Stimulated activated CD8-positive, alpha-beta memory T cell treated with anti-CD3 and anti-CD28 coated beads, Interleukin-7, amount 100 ng/mL, for 4 hours (primary cell): ENCODE data around the gene LRP4.

Source experiments
- DNase-seq, 2 donors: peaks; one replicate each; pipeline ENCODE4 v3.0.0-alpha.2; 2020; ENCODE audit warnings: low read depth in 2 of 2

LRP4 gene

DNA sequence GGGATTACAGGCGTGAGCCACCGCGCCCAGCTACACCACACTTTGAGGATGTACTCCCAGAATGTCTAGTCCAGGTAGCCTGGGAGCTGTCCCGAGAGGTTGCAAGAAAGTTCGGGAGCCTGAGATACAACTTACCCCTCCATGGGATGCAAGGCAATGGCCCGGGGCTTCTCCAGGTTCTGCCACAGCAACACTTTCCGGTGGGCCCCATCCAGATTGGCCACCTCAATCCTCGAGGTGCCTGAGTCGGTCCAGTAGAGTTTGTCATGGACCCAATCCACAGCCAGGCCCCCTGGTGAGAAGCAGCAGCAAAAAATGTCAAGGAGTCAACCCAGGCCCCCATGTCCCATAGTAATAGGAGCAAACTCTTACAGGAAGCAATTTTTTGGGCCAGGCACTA lies 25.5 kb downstream of the LRP4 start:
- no peak for DNase-seq

DNA sequence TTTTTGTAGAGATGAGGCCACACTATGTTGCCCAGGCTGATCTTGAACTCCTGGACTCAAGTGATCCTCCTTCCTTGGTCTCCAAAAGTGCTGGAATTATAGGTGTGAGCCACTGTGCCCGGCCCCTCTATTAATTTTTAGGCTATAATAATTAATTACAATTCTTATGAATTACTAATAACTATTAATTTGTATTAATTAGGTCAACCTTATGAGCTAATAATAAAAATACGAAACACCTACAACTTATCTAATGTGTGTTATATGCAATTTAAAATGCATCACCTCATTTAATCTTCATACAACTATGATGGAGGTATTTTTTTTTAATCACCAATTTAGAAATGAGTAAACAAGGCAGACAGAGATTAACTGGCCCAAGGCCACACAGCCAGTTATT lies 26.2 kb downstream of the LRP4 start:
- no peak for DNase-seq

DNA sequence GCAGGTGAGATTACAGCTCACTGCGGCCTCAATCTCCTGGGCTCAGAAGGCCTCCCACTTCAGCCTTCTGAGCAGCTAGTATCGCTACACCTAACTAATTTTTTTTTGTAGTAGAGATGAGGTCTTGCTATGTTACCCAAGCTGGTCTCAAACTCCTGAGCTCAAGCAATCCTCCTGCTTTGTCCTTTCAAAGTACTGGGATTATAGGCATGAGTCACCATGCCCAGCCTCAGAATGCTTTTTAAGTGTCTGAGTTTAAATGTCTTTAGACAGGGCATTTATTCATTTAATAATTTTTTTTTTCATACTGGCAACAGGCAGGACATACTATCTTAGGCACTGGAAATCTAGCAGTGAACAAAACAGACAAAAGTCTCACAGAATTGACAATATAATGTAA lies 27.7 kb downstream of the LRP4 start:
- no peak for DNase-seq

DNA sequence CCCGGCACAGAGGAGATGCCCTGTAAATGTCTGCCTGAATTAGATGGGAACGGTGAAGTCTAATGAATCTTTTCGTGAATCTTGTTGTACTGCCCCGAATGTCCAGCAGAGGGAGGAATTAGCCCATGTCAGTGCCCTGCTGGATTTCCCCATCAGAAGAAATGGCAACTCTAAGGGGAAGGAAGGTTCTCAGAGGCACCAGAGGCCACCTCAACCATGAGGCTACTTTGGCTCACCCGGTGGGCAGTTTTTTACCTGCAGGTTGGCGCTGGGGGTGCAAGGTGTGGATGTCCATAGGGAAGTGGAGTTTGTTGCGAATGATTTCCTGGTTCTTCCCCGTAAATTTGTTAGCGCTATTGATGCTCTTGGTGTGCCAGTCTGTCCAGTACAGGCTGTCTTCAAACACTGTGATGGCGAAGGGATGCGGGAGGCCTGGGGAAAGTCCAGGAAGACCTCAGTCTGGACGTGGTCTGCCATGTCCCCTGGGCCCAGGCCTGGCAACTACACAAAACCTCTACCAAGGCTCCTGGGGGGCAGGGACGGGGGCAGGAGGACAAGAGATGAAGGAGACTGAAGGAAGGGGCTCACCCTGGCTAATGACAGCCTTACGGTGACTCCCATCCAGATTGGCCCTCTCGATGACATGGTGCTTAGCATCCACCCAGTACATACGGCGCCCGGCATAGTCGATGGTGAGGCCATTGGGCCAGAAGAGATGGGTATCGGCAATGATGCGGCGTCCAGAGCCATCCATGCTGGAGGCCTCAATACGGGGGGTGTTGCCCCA lies 28.5 kb downstream of the LRP4 start:
- peak; percentile 28 to 52 for DNase-seq

DNA sequence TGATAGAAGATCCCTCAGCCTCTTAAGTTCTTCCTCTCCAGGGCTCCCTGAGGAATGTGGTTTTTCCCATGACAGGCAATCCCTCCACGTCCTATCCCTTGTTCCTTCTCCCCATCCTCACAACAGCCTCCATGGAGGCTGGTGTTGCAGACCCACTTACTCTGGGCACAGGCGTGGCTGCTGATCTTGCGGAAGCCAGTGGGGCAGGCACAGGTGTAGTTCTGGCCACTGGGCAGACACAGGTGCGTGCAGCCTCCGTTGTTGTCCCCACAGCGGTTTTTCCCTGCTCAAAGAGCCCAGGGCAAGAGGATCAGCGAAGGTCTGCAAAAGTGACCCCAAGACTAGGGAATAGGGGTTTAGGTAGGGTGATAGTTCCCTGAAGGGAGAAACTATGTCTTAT lies 29.1 kb downstream of the LRP4 start:
- no peak for DNase-seq

DNA sequence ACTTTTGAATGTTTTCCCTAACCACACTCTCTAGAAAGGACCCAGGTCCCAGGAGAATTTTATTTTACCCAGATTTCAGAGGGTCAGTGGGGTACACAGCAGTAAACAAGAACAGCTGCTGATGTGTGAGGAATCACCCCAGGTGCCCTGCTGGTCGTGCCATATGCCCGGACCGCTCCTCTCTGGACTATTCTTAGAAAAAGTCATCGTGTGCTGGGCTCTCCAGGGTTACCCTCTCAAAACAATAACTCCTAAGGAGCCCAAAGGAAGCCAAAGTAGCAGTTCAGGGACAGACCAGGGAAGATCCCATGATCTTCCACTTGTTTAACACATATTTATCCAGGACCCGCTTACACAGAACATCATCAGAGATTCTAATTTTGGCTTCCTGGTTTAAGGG lies 29.7 kb downstream of the LRP4 start:
- DNase-seq: no peak

DNA sequence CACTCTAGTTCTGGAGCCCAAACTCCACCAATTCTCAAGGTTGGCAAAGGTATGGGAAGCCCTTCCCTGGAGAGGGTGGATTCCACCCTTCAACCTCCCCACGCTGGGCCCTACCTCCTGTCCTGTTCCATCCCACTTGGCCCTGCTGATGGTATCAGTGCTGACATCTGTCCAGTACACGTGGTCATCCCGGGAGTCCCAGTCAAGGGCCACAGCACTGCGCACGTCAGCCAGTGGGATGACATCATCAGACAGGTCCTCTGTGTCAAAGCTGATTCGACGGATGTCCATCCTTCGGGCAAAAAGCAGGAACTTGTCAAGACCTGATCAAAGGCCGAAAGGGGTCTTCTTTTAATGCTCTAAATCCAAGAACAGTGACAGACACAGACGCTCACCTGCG lies 32.1 kb downstream of the LRP4 start:
- no peak for DNase-seq

DNA sequence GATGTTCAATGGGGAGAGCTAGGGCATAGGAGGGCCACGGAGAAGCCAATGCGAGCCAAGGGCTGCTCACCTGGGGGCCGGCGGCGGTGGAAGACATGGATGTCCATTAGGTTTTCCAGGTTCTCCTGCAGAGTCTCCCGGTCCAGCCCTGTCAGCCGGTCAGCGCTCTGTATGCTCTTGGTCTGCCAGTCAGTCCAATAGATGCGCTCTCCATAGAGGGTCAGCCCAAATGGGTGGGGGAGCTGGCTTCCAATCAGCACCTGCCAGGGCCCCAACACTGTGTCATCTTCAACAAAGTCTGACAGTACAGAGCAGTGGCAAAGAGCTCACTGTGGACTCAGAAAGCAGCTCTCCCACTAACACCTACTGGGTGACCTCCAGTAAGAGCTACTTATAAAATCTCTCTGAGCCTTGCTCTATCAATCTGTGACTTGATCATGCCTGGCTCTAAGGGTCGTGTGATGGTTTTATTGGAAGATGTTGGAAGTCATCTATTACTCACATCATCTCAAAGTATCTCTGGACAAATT lies 39.2 kb downstream of the LRP4 start:
- no peak for DNase-seq

DNA sequence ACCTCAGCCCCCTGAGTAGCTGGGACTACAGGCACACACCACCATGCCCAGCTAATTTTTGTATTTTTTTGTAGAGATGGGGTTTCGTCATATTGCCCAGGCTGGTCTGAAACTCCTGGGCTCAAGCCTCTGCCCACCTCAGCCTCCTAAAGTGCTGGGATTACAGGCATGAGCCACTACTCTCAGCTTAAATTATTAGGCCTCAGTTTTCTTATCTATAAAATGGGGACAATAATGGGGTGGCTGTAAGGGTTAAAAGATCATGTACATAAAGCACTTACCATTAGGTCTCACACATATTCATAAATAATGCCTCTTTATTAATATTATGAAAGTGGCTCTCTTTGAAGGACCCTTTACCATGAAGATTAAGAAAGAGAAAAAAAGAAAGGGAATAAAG lies 40.8 kb downstream of the LRP4 start:
- DNase-seq: no peak

DNA sequence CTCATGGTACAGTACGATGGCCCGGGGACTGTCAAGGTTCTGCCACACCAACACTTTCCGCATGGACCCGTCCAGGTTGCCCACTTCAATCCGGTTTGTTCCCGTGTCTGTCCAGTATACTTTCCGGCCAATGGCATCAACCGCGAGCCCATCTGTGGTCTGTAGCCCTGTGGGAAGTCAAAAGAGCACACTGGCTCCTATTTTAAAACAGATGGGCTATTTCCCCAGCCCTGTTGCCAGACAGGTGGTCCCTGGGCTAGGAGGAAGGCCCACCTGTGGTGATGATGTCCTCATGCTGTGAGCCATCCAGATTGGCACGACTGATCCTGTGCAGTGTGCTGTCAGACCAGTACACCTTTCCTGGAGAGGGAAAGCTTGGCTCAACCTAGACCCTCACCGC lies 41.9 kb downstream of the LRP4 start:
- no peak for DNase-seq

DNA sequence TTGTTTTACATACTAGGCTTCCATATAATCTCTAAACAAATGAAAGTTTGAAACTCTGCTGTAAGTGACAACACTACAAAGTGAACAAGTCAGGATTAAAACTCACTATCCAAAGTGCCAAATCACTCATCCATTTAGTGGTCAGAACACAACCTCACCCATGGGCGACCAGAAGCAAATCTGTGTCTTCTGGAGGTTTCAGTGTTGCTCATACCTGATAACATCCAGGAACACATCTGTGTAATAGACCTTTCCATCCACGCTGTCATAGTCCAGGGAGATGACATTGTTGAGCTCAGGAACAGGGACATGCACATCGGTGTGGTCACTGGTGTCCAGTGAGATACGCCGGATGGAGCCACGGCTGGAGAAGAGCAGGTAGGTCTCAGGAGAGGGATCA lies 43.8 kb downstream of the LRP4 start:
- no peak for DNase-seq

DNA sequence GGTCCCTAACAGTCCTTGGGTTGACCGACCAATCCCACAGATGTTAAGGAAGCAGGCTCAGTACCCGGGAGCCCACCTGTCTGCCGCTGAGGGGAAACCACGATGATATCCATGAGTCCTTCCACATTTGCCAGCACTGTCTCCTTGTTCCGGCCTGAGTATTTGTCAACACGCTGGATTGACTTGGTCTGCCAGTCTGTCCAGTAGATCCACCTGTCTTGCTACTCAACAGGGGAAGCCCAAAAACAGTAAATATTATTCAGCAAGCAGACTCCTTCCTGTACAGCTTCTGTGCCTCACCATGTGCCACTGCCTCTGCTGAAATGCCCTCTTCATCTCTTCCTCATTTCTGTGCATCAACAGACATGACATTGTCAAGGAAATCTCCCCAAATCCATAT lies 49.4 kb downstream of the LRP4 start:
- DNase-seq: peak in 1 of 2 donors; percentile 3

DNA sequence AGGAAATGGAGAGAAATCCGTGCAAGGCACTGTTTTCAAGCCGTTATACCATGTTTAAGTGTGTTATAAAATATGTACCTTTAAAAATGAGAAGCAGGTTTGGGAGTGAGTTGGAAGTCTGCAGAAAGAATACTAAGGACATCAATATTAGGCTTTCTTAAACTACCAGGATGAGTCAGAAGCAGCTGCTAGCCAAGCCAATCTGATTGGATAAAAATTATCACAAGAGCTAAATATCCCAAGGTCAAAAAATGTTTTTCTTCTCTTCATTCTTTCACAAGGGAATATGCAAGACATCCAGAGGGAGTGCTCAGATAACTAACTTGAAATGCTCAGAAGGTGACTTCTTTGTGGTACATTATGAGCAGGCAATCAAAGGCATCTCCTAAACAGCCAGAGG lies 53.0 kb downstream of the LRP4 start:
- no peak for DNase-seq

DNA sequence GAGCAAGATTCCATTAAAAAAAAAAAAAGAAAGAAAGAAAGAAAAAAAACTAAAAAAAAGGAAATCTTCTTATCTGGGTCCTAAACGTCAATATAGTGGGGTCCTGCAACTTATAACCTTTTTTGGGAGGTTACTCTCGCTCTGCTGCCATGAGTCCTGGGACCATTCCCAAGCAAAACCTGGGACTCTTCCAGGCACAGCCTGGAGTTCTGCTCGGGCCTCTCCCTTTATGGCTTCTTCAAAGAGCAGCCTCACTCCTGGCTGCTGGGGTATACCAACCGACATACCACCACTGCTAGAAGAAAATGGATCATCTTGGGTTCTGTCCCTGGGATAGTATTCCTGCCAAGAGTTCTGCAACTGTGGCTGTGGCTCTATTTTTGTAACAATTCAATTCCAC lies 58.1 kb downstream of the LRP4 start:
- DNase-seq: no peak

DNA sequence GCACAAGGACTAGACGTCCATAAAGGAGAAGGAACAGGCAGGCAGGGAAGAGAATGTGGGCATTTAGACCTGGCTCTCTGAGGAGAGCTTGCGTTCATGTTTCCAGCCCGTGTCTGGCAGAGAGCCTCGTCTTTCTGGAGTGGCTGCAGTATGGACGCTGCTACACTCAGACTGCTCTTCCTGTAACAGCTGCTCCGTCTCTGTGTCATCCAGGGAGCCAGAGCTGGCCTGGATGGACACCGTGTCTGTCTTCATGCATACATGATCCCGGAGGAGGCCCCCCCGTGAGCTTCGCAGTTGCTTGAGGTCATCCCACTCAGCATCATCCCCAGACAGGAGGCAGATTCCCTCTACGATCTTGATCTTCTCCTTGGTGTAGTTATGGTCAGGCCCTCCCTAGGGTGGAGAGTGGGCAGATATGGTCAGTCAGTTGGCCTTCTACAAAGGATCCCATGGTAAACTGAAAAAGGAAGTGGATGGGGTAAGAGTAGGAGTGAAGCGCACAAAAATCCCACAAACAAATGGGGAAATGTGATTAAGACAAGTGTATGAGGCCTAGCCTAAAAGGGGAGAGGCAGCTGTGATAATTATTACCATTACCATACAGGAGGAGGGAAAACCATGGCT lies 59.3 kb downstream of the LRP4 start:
- no peak for DNase-seq

DNA sequence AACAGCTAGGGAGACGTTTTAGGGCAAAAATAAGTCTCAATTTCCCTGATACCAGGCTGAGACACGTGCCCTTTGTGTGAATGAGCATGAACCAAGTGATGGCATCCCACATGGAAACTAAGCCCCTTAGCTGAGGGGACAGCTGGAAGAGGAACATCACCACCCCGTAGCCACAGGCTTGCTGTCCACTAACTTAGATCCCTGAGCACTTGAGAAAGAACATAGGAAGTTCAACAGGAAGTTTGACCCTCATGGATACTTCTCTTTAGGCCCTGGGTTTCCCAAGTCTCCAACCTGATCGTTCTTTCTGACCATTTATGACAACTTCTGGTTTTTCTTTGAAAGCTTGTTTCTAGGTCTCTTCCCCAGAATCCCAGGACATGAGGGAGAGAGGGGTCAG lies 60.7 kb downstream of the LRP4 start:
- DNase-seq: no peak

DNA sequence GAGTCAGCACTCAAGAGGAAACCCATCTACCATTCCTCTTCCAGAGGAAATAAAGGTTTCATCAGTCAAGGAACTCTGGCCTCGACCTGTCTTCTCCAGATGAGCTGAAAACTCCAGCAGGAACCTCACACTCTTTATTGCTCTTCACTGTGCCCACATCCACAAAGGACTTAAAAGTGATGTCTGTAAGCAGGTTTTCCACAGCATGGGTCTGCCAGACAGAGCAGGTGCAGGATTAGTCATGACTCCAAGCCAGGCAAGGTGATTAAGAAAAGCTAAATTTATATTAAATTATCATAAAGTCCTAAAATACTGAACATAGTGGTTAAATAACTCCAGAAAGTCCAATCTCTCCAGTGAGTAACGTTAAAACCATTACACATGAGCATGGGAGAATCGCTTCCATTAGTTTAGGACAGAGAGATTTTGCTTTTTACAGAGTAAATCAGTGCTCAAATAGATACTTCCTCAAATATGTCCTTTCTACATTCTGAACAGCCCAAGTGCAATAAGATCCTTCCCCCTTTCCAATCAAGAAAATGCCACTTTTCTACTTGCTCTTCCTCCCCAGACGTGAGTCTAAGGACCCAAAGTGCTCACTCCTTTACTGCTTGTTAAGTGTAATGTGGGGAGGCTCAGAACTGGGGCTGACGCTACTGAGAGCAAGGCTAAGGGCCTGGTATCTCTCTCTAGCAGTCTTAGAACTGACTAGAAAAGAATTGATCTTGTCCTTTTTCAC lies 61.6 kb downstream of the LRP4 start:
- no peak for DNase-seq

DNA sequence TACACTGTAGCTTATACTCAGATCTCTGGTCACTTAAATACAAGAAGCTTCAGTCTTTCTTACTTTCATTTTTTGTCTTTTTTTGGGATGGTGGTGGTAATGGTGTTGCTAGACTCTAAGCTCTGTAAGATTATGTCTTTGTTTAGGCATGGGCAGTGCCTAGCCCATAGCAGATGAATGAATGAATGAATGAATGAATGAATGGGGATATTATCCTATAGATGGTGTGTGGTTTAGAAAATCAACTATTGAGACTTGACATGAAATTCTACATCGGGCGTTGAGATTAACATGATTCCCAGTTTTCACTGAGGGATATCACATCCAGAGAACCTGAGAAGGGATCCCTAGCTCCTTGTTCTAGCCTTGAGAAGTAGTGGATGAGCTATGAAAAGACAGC lies 62.5 kb downstream of the LRP4 start:
- DNase-seq: no peak

DNA sequence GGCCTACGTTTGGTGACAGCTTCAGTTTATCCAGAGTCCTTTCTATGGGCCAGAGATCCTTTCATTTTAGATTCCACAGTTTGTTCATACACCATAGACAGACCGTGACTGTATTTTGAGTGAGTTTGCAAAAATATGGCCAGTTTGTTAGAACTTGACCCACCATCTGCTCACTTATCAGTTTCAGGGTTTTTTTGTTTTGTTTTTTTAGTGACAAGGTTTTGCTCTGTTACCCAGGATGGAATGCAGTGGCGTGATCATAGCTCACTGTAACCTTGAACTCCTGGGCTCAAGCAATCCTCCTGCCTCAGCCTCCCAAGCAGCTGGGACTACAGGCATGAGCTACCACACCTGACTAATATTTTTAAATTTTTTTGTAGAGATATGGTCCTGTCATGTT lies 63.2 kb downstream of the LRP4 start:
- DNase-seq: no peak

DNA sequence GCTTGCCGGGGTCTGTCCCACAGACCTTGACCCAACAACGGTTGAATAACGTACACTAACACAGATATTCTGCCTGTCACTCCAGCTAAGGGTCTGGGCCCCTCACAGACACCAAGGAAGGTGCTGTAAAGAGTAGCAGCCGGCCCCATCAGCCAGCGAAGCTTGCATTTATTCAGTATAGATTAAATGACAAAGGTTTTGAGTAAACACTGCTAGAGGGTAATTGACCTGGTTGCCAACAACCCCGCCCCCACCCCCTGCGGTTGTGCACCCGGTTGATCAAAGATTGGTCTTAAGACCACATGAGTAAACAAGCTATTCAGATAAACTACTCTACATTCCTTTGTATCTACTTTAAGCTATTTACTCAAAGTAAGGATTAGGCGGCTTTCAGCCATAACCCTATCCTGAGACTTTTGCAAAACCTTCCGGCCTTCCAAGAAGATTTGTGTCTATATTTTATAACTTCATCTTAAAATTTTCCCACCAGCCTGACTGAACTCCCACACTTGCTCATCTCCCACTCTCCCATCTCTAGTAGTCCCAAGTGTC lies 67.4 kb downstream of the LRP4 start:
- DNase-seq: no peak

DNA sequence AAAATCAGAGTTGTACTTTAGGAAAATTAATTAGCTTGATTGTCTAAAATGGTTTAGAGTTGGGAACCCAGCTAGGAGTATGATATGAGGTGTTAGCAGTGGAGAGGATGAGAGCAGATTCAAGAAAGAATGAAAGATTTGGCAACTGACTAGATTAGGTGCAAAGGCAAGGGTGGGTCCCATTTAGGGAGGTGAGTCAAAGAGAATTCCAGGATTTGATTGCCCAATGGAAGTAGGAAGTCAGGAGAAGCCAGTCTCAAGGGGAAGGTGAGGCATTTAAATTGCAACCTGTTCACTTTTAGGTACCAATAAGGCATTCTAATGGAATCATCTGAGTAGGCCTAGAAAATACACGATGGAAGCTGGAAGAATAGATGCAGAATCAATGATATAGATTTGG lies 68.7 kb downstream of the LRP4 start:
- no peak for DNase-seq

DNA sequence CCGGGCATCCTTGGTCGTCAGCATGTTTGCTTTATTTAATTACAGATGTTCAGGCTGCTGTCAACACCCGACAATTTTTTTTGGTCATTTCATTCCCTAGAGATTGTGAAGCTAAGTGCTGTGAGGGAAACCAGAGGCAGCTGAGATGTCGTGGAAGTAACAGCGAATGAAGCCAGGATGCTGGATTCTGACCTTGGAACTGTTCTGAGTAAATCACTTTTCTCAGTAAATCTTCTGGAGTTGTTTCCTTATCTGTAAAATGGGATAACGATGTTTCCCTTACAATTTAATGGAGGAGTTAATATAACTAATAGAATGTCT lies 71.9 kb downstream of the LRP4 start:
- DNase-seq: no peak
